ENCODE data around the gene CARD8. TPM values are rescaled to one million over a fixed set of nuclear protein-coding genes. Genes with fewer than 3 reads are reported as not detected.

Gene CARD8
- total RNA-seq, 2 experiments from 2014 or later: 152 TPM

DNA sequence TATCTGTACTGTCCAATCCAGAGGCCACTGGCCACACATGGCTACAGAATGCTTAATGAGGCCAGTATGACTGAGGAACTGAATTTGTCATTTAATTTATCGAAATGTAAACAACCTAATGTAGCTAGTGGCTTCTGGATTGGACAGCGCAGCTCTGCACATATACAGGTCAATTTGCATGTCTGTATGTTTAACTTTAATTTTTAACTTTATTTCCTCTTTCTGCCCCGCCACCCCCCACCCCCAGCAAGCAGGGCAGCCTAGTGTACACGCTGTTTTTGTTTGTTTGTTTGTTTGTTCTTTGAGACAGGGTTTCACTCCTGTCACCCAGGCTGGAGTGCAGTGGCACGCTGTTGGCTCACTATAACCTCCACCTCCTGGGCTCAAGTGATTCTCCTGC lies 69.7 kb downstream of the CARD8 start:
- intact Hi-C loops (cut with micrococcal nuclease): no loop called here
- CTCF ChIA-PET: interaction anchor here (1.7 kb wide), 1 partner anchor 8 kb away, joined by 10 read pairs; no protein-coding TSS in a partner anchor
- no peak overlapping the region for H3K27ac Mint-ChIP-seq
- H3K9me3 Mint-ChIP-seq: peaks cover 8% of the 10 kb centered on the region
- no peaks in the 10 kb centered on the region for H3K27me3 Mint-ChIP-seq
- H3K4me1 Mint-ChIP-seq (ENCODE audit: low read depth): peaks cover 2% of the 10 kb centered on the region
- peaks cover 23% of the 10 kb centered on the region for H3K36me3 Mint-ChIP-seq
- POLR2A ChIA-PET: no interaction called here
- no peak for DNase-seq
- no peak overlapping the region for H3K4me3 Mint-ChIP-seq

DNA sequence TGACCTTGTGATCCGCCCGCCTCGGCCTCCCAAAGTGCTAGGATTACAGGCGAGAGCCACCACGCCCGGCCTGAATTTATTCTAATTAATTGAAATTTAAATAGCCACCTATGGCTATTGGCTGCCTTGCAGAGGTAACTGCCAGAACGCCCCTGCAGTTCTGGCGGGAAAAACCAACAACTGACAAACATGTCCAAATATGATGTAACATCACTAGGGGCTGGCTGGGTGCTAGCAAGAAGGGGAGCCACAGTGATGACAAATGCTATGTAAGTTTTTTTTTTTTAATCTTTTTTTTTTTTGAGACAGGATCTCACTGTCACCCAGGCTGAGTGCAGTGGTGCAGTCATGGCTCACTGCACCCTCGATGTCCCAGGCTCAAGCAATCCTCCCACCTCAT lies 72.4 kb downstream of the CARD8 start:
- intact Hi-C loops (cut with micrococcal nuclease): no loop called here
- ChIA-PET CTCF (interaction anchor here (1.2 kb wide), 1 partner anchor 11 kb away, joined by 4 read pairs; no protein-coding TSS in a partner anchor), POLR2A (no interaction called here)
- no peak for DNase-seq
- H3K27me3 Mint-ChIP-seq: no peaks in the 10 kb centered on the region
- no peak overlapping the region for H3K4me3 Mint-ChIP-seq
- H3K27ac Mint-ChIP-seq: no peak overlapping the region
- peaks cover 10% of the 10 kb centered on the region for H3K9me3 Mint-ChIP-seq
- H3K4me1 Mint-ChIP-seq (ENCODE audit: low read depth): no peaks in the 10 kb centered on the region
- peaks cover 26% of the 10 kb centered on the region for H3K36me3 Mint-ChIP-seq

DNA sequence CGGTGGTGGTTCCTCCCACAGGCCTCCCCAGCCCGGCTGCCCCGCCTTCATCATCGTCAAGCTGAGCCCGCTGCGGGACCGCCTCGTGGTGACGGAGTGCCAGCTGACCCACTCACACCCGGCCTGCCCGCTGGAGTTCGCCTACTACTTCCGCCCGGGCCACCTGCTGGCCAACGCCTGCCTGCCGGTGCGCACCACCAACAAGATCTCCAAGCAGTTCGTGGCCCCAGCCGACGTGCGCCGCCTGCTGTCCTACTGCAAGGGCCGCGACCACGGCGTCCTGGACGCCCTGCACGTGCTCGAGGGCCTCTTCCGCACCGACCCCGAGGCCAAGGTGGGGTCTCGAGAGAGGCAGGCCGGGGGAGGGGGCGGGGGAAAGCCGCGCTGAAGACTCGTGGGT lies 73.3 kb downstream of the CARD8 start:
- CTCF ChIA-PET: no interaction called here
- intact Hi-C loops (cut with micrococcal nuclease): no loop called here
- Mint-ChIP-seq H3K9me3 (peaks cover 10% of the 10 kb centered on the region), H3K27ac (no peak overlapping the region), H3K36me3 (peaks cover 21% of the 10 kb centered on the region), H3K4me3 (no peak overlapping the region), H3K4me1 (ENCODE audit: low read depth) (no peaks in the 10 kb centered on the region), H3K27me3 (no peaks in the 10 kb centered on the region)
- POLR2A ChIA-PET: no interaction called here
- no peak for DNase-seq

DNA sequence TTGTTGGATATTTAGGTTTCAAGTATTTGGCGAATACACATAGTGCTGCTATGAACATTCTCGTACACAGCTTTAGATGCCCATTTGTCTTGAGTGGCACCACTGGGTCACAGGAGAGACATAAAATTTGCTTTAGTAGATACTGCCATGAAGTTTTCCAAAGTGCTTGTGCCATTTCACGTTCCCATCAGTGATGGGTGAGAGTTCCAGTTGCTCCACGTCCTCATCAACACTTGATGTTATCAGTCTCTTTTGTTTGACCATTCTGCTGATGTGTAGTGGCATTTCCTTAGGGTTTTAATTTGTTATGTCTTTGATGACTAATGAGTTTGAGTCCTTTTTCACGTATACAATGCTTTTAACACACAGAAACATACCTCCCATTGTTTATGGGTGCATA lies 74.2 kb downstream of the CARD8 start:
- Mint-ChIP-seq H3K4me1 (ENCODE audit: low read depth) (peaks cover 3% of the 10 kb centered on the region), H3K27ac (no peak overlapping the region)

DNA sequence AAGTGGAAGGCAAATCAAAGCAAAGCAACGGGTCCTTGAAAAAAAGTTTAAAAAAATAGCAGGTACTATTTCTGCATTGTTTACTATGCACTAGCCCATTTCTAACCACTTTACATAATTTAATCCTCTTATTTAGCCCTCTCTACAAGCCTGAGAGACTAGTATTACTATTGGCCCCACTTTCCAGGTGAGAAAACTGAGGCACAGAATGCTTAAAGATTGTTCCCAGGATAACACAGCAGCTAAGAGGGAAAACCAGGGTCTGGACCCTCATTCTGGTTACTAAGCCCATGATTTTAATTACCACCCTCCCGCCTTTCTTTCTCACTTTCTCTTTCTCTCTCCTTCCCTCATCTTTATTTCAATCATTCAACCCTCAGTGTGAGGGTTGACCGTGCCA lies 79.5 kb downstream of the CARD8 start:
- CTCF ChIA-PET: interaction anchor here (0.6 to 0.8 kb wide), 2 partner anchors 18 to 28 kb away, joined by 3 read pairs; no protein-coding TSS in a partner anchor
- intact Hi-C loops (cut with micrococcal nuclease): no loop called here
- H3K27me3 Mint-ChIP-seq: no peaks in the 10 kb centered on the region

More for the DNA sequence above, 74.2 kb downstream of the CARD8 start:
- Mint-ChIP-seq H3K9me3 (peaks cover 10% of the 10 kb centered on the region), H3K4me3 (no peak overlapping the region), H3K36me3 (peaks cover 25% of the 10 kb centered on the region), H3K27me3 (no peaks in the 10 kb centered on the region)
- ChIA-PET POLR2A (no interaction called here), CTCF (no interaction called here)
- intact Hi-C loops (cut with micrococcal nuclease): no loop called here
- DNase-seq: no peak

DNA sequence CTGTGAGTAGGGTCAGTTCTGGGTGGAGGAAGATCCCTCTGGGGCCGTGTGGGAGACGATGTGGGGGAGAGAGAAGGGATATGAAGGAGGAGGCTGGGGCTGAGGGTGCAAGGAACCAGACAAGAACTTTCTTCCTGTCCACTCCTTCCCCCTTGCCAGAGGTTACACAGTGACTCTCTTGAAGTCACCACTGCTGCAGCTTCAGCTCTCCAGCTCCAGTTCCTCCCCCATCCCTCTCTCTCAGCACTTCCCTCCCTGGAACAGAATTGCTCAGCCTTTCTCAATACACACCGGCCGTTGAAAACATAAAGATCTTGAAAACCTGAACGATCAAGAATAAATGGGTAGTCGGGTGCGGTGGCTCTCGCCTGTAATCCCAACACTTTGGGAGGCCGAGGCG lies 80.1 kb downstream of the CARD8 start:
- ChIA-PET POLR2A (no interaction called here), CTCF (interaction anchor here (0.6 kb wide), 1 partner anchor 28 kb away, joined by 3 read pairs; no protein-coding TSS in a partner anchor)
- peaks cover 27% of the 10 kb centered on the region for H3K36me3 Mint-ChIP-seq
- peaks cover 25% of the 10 kb centered on the region for H3K4me1 Mint-ChIP-seq (ENCODE audit: low read depth)
- intact Hi-C loops (cut with micrococcal nuclease): no loop called here
- H3K27me3 Mint-ChIP-seq: no peaks in the 10 kb centered on the region
- no peaks in the 10 kb centered on the region for H3K9me3 Mint-ChIP-seq
- H3K4me3 Mint-ChIP-seq: no peak overlapping the region
- no peak for DNase-seq
- no peak overlapping the region for H3K27ac Mint-ChIP-seq

More for the DNA sequence above, 79.5 kb downstream of the CARD8 start:
- POLR2A ChIA-PET: interaction anchor here (1.1 kb wide), 1 partner anchor 28 kb away, joined by 3 read pairs; no protein-coding TSS in a partner anchor
- DNase-seq: no peak
- Mint-ChIP-seq H3K36me3 (peaks cover 30% of the 10 kb centered on the region), H3K9me3 (peaks cover 4% of the 10 kb centered on the region), H3K4me1 (ENCODE audit: low read depth) (peaks cover 21% of the 10 kb centered on the region), H3K4me3 (no peak overlapping the region), H3K27ac (no peak overlapping the region)

DNA sequence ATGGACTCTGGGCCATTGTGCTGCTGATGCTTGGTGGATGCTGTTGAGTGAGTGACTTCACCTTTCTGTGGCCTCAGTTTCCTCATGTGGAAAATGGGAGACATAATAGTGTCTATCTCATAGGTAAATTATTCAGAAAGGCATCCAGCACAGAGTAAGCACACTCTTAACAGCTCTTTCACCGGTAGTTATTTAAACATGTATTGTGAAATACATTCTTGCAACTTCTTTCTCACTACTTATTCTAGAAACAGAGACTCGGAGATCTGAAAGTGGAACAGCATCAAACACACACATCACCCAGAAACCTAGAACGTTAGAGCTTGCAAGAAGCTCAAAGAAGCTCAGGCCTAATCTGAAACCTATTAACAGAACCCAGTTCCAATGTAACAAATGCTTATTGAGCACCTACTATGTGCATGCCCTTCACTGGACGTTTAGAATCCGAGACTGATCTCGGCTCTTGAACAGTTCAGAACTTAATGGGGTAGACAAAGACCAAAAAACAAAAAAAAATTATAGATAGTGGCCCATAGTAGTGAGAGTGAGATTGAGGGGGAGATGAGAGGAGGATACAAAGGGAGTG lies 81.2 kb downstream of the CARD8 start:
- no peak for DNase-seq
- no peaks in the 10 kb centered on the region for H3K27me3 Mint-ChIP-seq
- H3K4me3 Mint-ChIP-seq: no peak overlapping the region
- peak overlapping the region; percentile 36 for H3K27ac Mint-ChIP-seq
- ChIA-PET CTCF (interaction anchor here (1.0 kb wide), 1 partner anchor 26 kb away, joined by 3 read pairs; no protein-coding TSS in a partner anchor), POLR2A (interaction anchor here (0.6 to 0.7 kb wide), 2 partner anchors 28 to 283 kb away, joined by 3 read pairs; no protein-coding TSS in a partner anchor)
- peaks cover 26% of the 10 kb centered on the region for H3K4me1 Mint-ChIP-seq (ENCODE audit: low read depth)
- H3K36me3 Mint-ChIP-seq: peaks cover 23% of the 10 kb centered on the region
- no peaks in the 10 kb centered on the region for H3K9me3 Mint-ChIP-seq
- intact Hi-C loops (cut with micrococcal nuclease): loop anchor here (5.0 kb wide), 1 partner anchor 158 kb away; no protein-coding TSS in a partner anchor

DNA sequence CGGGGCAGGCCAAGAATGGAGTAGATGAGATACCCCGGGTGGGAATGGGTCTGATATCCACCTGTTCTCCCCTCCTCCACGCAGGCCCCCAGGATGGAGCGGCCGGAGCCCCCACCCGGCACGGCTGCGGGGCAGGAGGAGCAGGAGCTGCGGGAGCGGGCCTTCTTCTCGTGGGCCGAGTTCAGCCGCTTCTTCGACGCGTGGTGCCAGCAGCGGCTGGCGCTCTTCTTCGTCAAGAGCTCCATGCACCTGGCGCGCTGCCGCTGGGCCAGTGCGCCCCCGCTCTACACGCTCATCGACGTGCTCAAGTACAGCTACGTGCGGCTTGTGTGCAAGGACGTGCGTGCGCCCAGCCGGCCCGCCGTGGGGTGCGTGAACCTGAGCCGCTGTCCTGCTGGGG lies 84.0 kb downstream of the CARD8 start:
- Mint-ChIP-seq H3K4me1 (ENCODE audit: low read depth) (peaks cover 42% of the 10 kb centered on the region), H3K9me3 (no peaks in the 10 kb centered on the region), H3K27ac (no peak overlapping the region), H3K27me3 (no peaks in the 10 kb centered on the region), H3K36me3 (peaks cover 20% of the 10 kb centered on the region), H3K4me3 (peak overlapping the region; percentile 95)
- ChIA-PET CTCF (interaction anchor here (0.9 to 2.5 kb wide), 6 partner anchors 31 to 162 kb away, joined by 3 to 10 read pairs (median 4); no protein-coding TSS in a partner anchor), POLR2A (interaction anchor here (0.7 kb wide), 1 partner anchor 1394 kb away, joined by 3 read pairs; no protein-coding TSS in a partner anchor)
- intact Hi-C loops (cut with micrococcal nuclease): loop anchor here (2.0 to 5.0 kb wide), 2 partner anchors 83 to 161 kb away; partner anchors contain the start of gene CARD8
- no peak for DNase-seq

DNA sequence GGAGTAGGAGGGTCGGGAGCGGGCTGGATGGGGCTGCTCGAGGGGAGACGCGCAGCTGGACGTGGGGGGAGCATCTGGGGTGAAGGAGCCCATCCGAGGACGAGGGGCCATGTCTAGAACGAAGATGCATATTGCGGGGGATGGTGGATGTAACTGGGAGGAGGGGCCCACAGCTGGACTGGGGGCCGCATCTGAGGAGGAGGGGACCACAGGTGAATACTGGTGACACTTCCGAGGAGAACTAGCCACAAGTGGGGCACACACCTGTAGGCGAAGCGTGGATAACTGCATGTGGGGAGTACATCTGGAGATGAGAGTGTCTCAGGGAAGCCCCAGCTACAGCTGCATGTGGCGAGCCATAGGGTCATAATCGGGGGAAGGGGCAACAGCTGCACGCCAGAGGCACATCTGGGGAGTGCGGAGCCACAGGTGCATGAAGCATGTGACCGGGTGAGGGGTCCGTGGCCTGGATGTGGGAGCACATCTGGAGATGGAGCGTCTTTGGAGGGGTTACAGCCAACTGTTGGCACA lies 84.8 kb downstream of the CARD8 start:
- no peak for DNase-seq

DNA sequence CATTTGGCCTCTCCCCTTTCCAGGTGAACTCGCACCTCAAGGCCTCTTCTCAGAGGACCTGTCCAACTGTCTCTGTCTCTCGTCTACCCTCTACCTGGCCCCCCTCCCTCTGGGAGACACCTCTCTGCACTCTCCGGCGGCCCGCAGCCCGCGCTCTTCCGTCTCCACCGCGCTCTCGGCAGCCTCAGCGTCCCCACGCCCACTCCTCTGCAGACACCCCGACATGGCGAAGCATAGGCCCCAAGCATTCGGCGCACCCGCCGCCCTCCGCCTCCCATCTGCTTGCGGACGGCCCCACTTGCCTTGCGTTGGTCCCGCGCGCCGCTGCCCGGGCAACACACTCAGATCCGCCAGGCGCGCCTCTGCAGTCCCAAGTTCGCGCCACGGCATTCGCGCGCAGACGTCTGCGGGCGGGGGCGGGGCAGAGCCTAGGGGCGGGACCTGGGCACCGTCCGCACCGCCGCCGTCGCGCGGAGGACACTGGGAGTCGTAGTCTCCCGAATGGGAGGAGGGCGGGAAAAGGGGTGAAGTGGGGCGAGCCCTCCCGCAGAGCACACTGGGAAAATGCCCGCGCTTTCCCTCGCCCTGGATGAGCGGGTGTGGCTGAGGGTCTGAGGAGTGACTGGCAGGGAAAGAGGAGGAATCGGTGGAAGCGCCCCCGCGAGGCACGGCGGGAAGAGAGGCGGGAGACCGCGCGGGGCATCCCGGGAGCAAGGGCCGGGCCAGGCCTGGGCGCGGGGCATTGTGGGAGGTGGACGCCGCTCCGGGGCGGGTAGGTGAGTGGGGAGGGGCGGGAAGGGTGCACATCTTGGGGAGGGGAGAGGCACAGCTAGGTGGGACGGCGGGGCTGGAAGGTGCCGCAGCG lies 85.5 kb downstream of the CARD8 start, which contains the start of the genes LIG1 and ZSWIM9:
LIG1 (minus strand) TSS at position 406 of the 865 bp plus-strand sequence. CDS start 4,778 bp downstream, outside the sequence.
ZSWIM9 (plus strand) TSS at position 742 of the 865 bp plus-strand sequence. CDS start 1,123 bp downstream, outside the sequence.
- H3K27ac Mint-ChIP-seq: peak within 1 kb of the TSS; percentile 97
- no peaks in the 10 kb centered on the region for H3K27me3 Mint-ChIP-seq
- H3K4me1 Mint-ChIP-seq (ENCODE audit: low read depth): peaks cover 39% of the 10 kb centered on the region
- H3K9me3 Mint-ChIP-seq: no peaks in the 10 kb centered on the region
- ChIA-PET POLR2A (interaction anchor here (0.6 to 1.1 kb wide), 4 partner anchors 18 to 34 kb away, joined by 3 to 4 read pairs (median 4); no protein-coding TSS in a partner anchor), CTCF (interaction anchor here (1.4 to 2.5 kb wide), 2 partner anchors 90 to 91 kb away, joined by 6 to 10 read pairs; no protein-coding TSS in a partner anchor)
- DNase-seq: peak; percentile 94
- peaks cover 19% of the 10 kb centered on the region for H3K36me3 Mint-ChIP-seq
- H3K4me3 Mint-ChIP-seq: peak within 1 kb of the TSS; percentile 95
- intact Hi-C loops (cut with micrococcal nuclease): loop anchor here (1.0 to 5.0 kb wide), 4 partner anchors 34 to 193 kb away; partner anchors contain the start of genes CARD8 and TMEM143

More for the DNA sequence above, 84.8 kb downstream of the CARD8 start:
- CTCF ChIA-PET: interaction anchor here (1.0 to 2.5 kb wide), 4 partner anchors 33 to 163 kb away, joined by 3 to 10 read pairs (median 4); no protein-coding TSS in a partner anchor
- H3K4me3 Mint-ChIP-seq: peak overlapping the region; percentile 95
- no peaks in the 10 kb centered on the region for H3K27me3 Mint-ChIP-seq
- H3K27ac Mint-ChIP-seq: peak overlapping the region; percentile 97
- POLR2A ChIA-PET: interaction anchor here (0.5 to 0.9 kb wide), 5 partner anchors 17 to 1395 kb away, joined by 3 to 4 read pairs (median 3); no protein-coding TSS in a partner anchor
- H3K9me3 Mint-ChIP-seq: no peaks in the 10 kb centered on the region
- peaks cover 20% of the 10 kb centered on the region for H3K36me3 Mint-ChIP-seq
- peaks cover 39% of the 10 kb centered on the region for H3K4me1 Mint-ChIP-seq (ENCODE audit: low read depth)
- intact Hi-C loops (cut with micrococcal nuclease): loop anchor here (1.0 to 5.0 kb wide), 4 partner anchors 33 to 192 kb away; partner anchors contain the start of genes CARD8 and TMEM143

DNA sequence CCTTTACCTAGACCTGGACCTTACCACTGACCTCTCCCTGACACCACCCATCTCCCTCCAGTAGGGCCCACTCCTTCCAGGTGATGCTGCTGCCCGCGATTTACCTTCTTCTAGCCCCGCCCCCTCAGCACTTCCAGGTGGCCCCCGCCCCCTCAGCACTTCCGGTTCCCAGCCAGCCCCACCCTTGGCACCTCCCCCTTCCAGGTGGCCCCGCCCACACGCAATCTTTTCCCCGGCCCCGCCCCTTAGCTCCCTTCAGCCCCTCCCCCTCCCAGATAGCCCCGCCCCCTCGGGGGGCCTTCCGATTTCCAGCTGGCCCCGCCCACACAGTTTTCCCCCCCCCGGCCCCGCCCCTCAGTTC lies 86.2 kb downstream of the CARD8 start:
- no peaks in the 10 kb centered on the region for H3K27me3 Mint-ChIP-seq
- ChIA-PET POLR2A (interaction anchor here (0.8 to 1.1 kb wide), 2 partner anchors 34 to 194 kb away, joined by 3 to 4 read pairs; partner anchors contain the start of genes SYNGR4 and TMEM143), CTCF (interaction anchor here (1.4 kb wide), 1 partner anchor 90 kb away, joined by 6 read pairs; no protein-coding TSS in a partner anchor)
- peak overlapping the region; percentile 97 for H3K27ac Mint-ChIP-seq
- DNase-seq: peak; percentile 94
- peaks cover 18% of the 10 kb centered on the region for H3K36me3 Mint-ChIP-seq
- H3K9me3 Mint-ChIP-seq: no peaks in the 10 kb centered on the region
- H3K4me1 Mint-ChIP-seq (ENCODE audit: low read depth): peaks cover 34% of the 10 kb centered on the region
- intact Hi-C loops (cut with micrococcal nuclease): no loop called here
- H3K4me3 Mint-ChIP-seq: peak overlapping the region; percentile 95
